LNCAP (cell line): Measurements from ENCODE around the gene ZNF780A.

Source experiments
- TF ChIP-seq, protein P1 (sequence below): fragments of 450-650 bp; IDR thresholded peaks from 2 replicates; pipeline ENCODE4 v1.5.1; 2017; ENCODE audit warnings: mild to moderate bottlenecking

ZNF780A gene

DNA sequence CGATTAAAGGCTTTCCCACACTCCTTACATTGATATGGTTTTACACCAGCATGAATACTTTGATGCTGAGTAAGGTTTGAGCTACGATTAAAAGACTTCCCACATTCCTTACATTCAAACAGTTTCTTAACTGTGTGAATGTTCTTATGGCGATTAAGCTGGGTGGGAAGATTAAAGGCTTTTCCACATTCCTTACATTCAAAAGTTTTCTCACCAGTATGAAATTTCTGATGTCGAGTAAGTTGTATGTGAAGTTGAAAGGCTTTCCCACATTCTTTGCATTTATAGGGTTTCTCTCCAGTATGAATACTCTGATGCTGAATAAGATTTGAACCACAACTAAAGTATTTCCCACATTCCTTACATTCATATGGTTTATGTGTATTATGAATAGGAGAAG lies 54.7 kb downstream of the ZNF780A start:
- TF ChIP-seq, protein P1, sequence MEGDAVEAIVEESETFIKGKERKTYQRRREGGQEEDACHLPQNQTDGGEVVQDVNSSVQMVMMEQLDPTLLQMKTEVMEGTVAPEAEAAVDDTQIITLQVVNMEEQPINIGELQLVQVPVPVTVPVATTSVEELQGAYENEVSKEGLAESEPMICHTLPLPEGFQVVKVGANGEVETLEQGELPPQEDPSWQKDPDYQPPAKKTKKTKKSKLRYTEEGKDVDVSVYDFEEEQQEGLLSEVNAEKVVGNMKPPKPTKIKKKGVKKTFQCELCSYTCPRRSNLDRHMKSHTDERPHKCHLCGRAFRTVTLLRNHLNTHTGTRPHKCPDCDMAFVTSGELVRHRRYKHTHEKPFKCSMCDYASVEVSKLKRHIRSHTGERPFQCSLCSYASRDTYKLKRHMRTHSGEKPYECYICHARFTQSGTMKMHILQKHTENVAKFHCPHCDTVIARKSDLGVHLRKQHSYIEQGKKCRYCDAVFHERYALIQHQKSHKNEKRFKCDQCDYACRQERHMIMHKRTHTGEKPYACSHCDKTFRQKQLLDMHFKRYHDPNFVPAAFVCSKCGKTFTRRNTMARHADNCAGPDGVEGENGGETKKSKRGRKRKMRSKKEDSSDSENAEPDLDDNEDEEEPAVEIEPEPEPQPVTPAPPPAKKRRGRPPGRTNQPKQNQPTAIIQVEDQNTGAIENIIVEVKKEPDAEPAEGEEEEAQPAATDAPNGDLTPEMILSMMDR = no peak

DNA sequence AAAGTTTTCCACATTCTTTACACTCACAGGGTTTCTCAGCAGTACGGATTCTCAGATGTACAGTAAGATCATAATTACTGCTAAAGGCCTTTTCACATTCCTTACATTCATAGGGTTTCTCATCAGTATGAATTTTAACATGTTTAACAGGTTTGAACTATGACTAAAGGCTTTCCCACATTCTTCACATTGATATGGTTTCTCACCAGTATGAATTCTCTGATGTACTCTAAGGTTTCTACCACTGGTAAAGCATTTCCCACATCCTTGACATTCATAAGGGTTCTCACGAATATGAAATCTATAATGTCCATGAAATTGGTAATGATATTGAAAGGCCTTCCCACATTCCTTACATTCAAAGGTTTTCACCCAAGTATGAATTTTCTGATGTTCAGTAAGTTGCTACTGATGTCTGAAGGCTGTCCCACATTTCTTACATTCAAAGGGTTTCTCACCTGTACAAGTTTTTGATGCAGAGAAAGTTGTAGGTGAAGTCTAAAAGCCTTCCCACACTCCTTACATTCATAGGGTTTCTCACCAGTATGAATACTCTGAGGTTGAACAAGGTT lies 56.7 kb downstream of the ZNF780A start:
- TF ChIP-seq, protein P1 = no peak

DNA sequence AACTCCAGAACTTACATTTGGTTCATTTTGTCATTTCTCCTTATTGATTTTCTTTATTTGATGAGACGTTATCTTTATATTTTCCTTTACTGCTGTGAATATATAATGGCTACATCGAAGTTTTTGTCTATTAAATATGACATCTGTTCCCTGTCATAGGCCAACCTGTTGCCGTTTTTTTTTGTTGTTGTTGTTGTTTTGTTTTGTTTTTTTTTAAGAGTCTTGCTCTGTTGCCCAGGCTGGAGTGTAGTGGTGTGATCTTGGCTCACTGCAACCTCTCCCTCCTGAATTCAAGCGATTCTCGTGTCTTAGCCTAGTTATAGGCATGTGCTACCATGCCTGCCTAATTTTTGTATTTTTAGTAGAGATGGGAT lies 64.2 kb downstream of the ZNF780A start:
- TF ChIP-seq, protein P1 = no peak

DNA sequence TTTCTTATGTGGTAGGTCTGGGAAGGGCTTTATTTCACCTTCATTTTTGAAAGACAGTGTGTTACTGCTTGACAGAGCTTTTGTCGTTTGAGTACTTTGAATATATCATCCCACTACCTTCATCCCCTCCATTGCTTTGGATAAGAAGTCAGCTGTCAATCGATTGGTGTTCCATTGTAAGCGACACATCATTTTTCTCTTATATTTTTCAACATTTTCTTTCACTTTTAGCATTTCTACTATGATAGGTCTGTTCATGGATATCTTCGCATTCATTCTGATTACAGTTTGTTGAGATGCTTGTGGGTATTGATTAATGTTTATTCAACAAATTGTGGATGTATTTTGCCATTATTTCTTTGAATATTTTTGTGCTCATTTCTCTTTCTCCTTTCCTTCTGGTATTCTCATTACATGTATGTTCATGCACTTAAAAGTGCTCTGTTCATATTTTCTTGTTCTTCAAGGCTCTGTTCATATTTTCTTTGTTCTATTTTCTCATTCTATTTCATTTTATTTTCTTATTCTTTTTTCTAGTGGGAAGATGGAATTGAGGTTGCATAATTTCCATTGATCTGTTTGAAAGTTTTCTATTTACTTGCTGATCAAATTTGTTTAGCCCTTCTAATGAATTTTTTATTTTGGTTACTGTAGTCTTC lies 64.7 kb downstream of the ZNF780A start:
- TF ChIP-seq, protein P1 = no peak

DNA sequence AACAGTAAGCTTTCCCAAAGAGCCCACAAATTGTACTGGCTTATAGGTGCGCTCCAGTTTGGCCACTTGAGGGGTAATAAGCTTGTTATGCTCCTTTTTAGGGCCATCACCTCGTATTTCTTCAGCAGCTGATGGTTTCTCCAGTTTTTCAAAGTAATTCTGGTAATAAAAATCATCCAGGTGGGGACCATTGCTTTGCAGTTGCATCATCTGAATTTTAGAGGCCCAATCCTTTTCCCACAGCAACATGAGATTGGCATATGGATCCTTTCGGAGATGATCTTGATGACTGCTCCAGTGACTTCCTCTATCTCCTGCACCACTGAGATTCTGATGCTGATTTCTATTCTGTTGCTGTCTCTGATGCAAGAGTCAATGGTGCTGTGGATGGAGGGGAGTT lies 66.8 kb downstream of the ZNF780A start:
- TF ChIP-seq, protein P1 = no peak
